Subcutaneous abdominal adipose tissue (tissue), 5 donors: Measurements from ENCODE around the gene IDI2.
A peak's percentile ranks its signal among the peaks of the same experiment; 100 is the strongest.
"Not testable (repeated sequence)": the region's sequence is repeated elsewhere in the genome, so short reads cannot be mapped to it uniquely, and the experiment has no call there.

Experiments used
- H3K27ac ChIP-seq: one replicate; pipeline ENCODE4 v1.7.0; 2013; ENCODE audit warnings: low read depth, mild to moderate bottlenecking, inconsistent platforms, low read length, moderate library complexity
- H3K27me3 ChIP-seq, 5 donors: one replicate each; pipeline ENCODE4 v1.7.0; 2013; ENCODE audit warnings: low read length in 5 of 5, inconsistent platforms in 1 of 5; ENCODE audit not compliant: control insufficient read depth in 5 of 5, insufficient read depth in 4 of 5
- H3K36me3 ChIP-seq, 5 donors: one replicate each; pipeline ENCODE4 v1.7.0; 2013; ENCODE audit warnings: low read length in 5 of 5; ENCODE audit not compliant: control insufficient read depth in 5 of 5, insufficient read depth in 5 of 5
- H3K4me1 ChIP-seq, 5 donors: one replicate each; pipeline ENCODE4 v1.7.0; 2013; ENCODE audit warnings: low read length in 5 of 5, mild to moderate bottlenecking in 3 of 5, moderate library complexity in 1 of 5; ENCODE audit not compliant: control insufficient read depth in 5 of 5, insufficient read depth in 5 of 5
- H3K4me3 ChIP-seq, 5 donors: one replicate each; pipeline ENCODE4 v1.7.0; 2013; ENCODE audit warnings: low read length in 5 of 5, low read depth in 1 of 5
- H3K9ac ChIP-seq, 5 donors: one replicate each; pipeline ENCODE4 v1.7.0; 2013; ENCODE audit warnings: low read length in 5 of 5, mild to moderate bottlenecking in 4 of 5, moderate library complexity in 3 of 5
- H3K9me3 ChIP-seq, 5 donors: one replicate each; pipeline ENCODE4 v1.7.0; 2013; ENCODE audit warnings: low read length in 5 of 5; ENCODE audit not compliant: control insufficient read depth in 5 of 5
- donor health status: healthy.
- donor health status: healthy.
- donor health status: healthy.
- donor health status: healthy.
- donor health status: healthy.

Gene IDI2

GRCh38 chr10:1025683-1026082, at the start of gene IDI2:
Gene IDI2, minus strand, starts transcription at chr10:1025859. Its CDS starts 1,136 bp downstream, at chr10:1024723.
- no peaks in the 10 kb centered on the region for H3K4me1 ChIP-seq
- H3K27me3 ChIP-seq: no peaks in the 10 kb centered on the region
- H3K4me3 ChIP-seq: no peak within 1 kb of the TSS
- H3K9me3 ChIP-seq: no peaks in the 10 kb centered on the region
- no peak within 1 kb of the TSS for H3K27ac ChIP-seq
- no peaks in the 10 kb centered on the region for H3K36me3 ChIP-seq
- no peak within 1 kb of the TSS for H3K9ac ChIP-seq

- Histone ChIP-seq H3K9ac (no peak overlapping the region), H3K27ac (no peak overlapping the region), H3K36me3 (peaks cover 15 to 46% (median 38%) of the 10 kb centered on the region in 5 donors)
Measured at GRCh38 chr10:1074748-1075308, 49.2 kb upstream of the IDI2 start.

GRCh38 chr10:1074052-1074747, 48.5 kb upstream of the IDI2 start:
- H3K4me1 ChIP-seq: peaks cover 0 to 3% (median 0%) of the 10 kb centered on the region in 5 donors
- H3K36me3 ChIP-seq: peaks cover 15 to 40% (median 32%) of the 10 kb centered on the region in 5 donors
- no peak overlapping the region for H3K9ac ChIP-seq
- H3K27me3 ChIP-seq: no peaks in the 10 kb centered on the region
- H3K4me3 ChIP-seq: no peak overlapping the region
- no peaks in the 10 kb centered on the region for H3K9me3 ChIP-seq
- no peak overlapping the region for H3K27ac ChIP-seq

More at GRCh38 chr10:1074748-1075308, 49.2 kb upstream of the IDI2 start:
- Histone ChIP-seq H3K4me1 (peaks cover 0 to 2% (median 0%) of the 10 kb centered on the region in 5 donors), H3K9me3 (no peaks in the 10 kb centered on the region), H3K27me3 (no peaks in the 10 kb centered on the region), H3K4me3 (no peak overlapping the region)

GRCh38 chr10:1070919-1071318, 45.3 kb upstream of the IDI2 start:
- H3K27me3 ChIP-seq: no peaks in the 10 kb centered on the region
- H3K4me1 ChIP-seq: peaks cover 0 to 3% (median 0%) of the 10 kb centered on the region in 5 donors
- H3K4me3 ChIP-seq: no peak overlapping the region
- H3K9me3 ChIP-seq: no peaks in the 10 kb centered on the region
- no peak overlapping the region for H3K9ac ChIP-seq
- H3K27ac ChIP-seq: no peak overlapping the region
- H3K36me3 ChIP-seq: peaks cover 8 to 27% (median 25%) of the 10 kb centered on the region in 5 donors

GRCh38 chr10:1068380-1069361, 43.0 kb upstream of the IDI2 start:
- H3K36me3 ChIP-seq: peaks cover 8 to 16% (median 14%) of the 10 kb centered on the region in 5 donors
- no peaks in the 10 kb centered on the region for H3K9me3 ChIP-seq
- no peak overlapping the region for H3K27ac ChIP-seq
- no peak overlapping the region for H3K4me3 ChIP-seq
- peaks cover 0 to 3% (median 0%) of the 10 kb centered on the region in 5 donors for H3K4me1 ChIP-seq
- H3K9ac ChIP-seq: no peak overlapping the region
- H3K27me3 ChIP-seq: no peaks in the 10 kb centered on the region

- H3K4me3 ChIP-seq, H3K27me3 ChIP-seq, H3K36me3 ChIP-seq, H3K27ac ChIP-seq, H3K9ac ChIP-seq, H3K9me3 ChIP-seq, H3K4me1 ChIP-seq: not testable (repeated sequence)
Measured at GRCh38 chr10:1066734-1067133, 41.1 kb upstream of the IDI2 start.

- Histone ChIP-seq H3K9ac (no peak overlapping the region), H3K27me3 (no peaks in the 10 kb centered on the region), H3K36me3 (peaks cover 0 to 12% (median 5%) of the 10 kb centered on the region in 5 donors), H3K27ac (no peak overlapping the region), H3K4me3 (no peak overlapping the region), H3K4me1 (peaks cover 0 to 3% (median 0%) of the 10 kb centered on the region in 5 donors), H3K9me3 (no peaks in the 10 kb centered on the region)
Measured at GRCh38 chr10:1064964-1065247, 39.2 kb upstream of the IDI2 start.

- Histone ChIP-seq H3K36me3 (peaks cover 0 to 12% (median 5%) of the 10 kb centered on the region in 5 donors), H3K9ac (peak overlapping the region in 1 of 5 donors; percentile 2), H3K9me3 (no peaks in the 10 kb centered on the region), H3K4me1 (peaks cover 0 to under 1% (median 0%) of the 10 kb centered on the region in 5 donors), H3K27me3 (no peaks in the 10 kb centered on the region), H3K27ac (no peak overlapping the region), H3K4me3 (no peak overlapping the region)
Measured at GRCh38 chr10:1063232-1063865, 37.7 kb upstream of the IDI2 start.

- Histone ChIP-seq H3K36me3 (peaks cover 0 to 12% (median 5%) of the 10 kb centered on the region in 5 donors), H3K9ac (no peak overlapping the region), H3K4me1 (peaks cover 0 to 12% (median 11%) of the 10 kb centered on the region in 5 donors), H3K27ac (no peak overlapping the region), H3K9me3 (no peaks in the 10 kb centered on the region), H3K27me3 (no peaks in the 10 kb centered on the region), H3K4me3 (no peak overlapping the region)
Measured at GRCh38 chr10:1061930-1062774, 36.5 kb upstream of the IDI2 start.
